ENCODE results near the gene CTIF.

The CTIF gene

GRCh38 chr18:48876590-48876989 is 337.8 kb downstream of the CTIF start:
- TF ChIP-seq CTCF (IDR thresholded peaks at IDR 0.05; ENCODE audit: insufficient read depth, low read depth, low read length, missing control alignments) = no peak
- DNase-seq (ENCODE audit: low read depth) = no peak
- H3K4me3 ChIP-seq (ENCODE audit: low read depth, low read length) = no peak overlapping the region

GRCh38 chr18:48877941-48878340 is 339.1 kb downstream of the CTIF start:
- no peak for DNase-seq (ENCODE audit: low read depth)
- no peak overlapping the region for H3K4me3 ChIP-seq (ENCODE audit: low read depth, low read length)
- TF ChIP-seq CTCF (IDR thresholded peaks at IDR 0.05; ENCODE audit: insufficient read depth, low read depth, low read length, missing control alignments) = no peak

- no peak for TF ChIP-seq CTCF (IDR thresholded peaks at IDR 0.05; ENCODE audit: insufficient read depth, low read depth, low read length, missing control alignments)
- H3K4me3 ChIP-seq (ENCODE audit: low read depth, low read length) = no peak overlapping the region
- no peak for DNase-seq (ENCODE audit: low read depth)
Measured at GRCh38 chr18:48878471-48878870, 339.6 kb downstream of the CTIF start.

DNA sequence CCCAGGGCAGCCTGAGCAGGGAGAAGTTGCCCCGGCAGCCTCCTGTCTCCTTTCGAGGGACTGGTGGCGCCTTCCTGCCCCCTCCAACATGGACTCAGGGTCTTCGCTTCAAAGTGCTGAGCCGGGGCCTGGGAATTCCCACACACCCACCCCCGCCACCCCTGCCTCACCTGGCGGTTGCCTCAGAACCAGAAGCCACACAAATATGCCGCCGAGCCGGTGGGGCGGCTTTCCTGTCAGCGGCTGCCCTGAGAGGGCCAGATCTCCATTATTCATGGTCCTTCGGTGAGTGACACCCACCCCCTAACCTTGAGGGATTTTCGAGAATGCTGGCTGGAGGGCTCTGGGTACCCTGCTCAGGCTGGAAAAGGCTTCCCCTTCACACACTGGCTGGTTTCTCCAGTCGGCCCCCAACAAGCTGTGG is 340.2 kb downstream of the CTIF start:
- no peak overlapping the region for H3K4me3 ChIP-seq (ENCODE audit: low read depth, low read length)
- DNase-seq (ENCODE audit: low read depth) = no peak
- no peak for TF ChIP-seq CTCF (IDR thresholded peaks at IDR 0.05; ENCODE audit: insufficient read depth, low read depth, low read length, missing control alignments)

DNA sequence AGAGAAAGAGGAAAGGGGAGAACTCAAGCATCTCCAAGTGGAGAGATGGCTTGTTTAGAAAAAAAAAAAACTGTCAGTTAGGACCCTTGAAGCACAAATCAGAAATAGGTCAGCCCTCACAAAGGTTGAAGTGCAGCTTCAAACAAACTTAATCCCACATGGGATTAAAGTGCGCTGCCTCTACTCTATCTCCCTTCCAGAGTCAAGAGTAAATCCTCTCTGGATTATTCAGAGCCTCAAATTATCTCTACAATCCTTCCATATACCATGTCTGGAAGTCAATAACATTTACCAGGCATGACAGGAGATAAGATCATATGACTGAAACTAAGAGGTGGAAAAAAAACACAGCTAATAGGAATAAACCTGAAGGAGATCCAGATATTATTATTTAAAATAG is 342.1 kb downstream of the CTIF start:
- no peak for DNase-seq (ENCODE audit: low read depth)
- TF ChIP-seq CTCF (IDR thresholded peaks at IDR 0.05; ENCODE audit: insufficient read depth, low read depth, low read length, missing control alignments) = no peak
- no peak overlapping the region for H3K4me3 ChIP-seq (ENCODE audit: low read depth, low read length)

DNA sequence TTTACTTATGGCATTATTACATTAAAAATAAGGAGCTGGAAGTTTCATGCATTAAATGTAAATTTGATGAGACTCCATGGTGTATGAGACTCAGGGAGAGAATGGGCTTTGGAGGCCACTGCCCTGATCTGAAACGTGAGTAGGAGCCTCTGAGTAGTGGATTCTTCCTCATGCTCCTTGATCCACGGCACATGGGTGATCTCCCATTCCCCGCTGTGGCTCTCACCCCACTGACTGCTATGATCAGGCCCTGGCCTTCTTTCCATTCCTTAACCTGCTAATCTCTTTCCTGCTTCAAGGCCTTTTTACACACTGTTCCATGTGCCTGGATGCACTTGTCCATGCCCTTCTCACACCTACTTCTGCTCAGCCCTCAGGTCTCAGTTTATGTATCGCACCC is 343.5 kb downstream of the CTIF start:
- DNase-seq (ENCODE audit: low read depth) = no peak
- TF ChIP-seq CTCF (IDR thresholded peaks at IDR 0.05; ENCODE audit: insufficient read depth, low read depth, low read length, missing control alignments) = no peak
- H3K4me3 ChIP-seq (ENCODE audit: low read depth, low read length) = no peak overlapping the region

DNA sequence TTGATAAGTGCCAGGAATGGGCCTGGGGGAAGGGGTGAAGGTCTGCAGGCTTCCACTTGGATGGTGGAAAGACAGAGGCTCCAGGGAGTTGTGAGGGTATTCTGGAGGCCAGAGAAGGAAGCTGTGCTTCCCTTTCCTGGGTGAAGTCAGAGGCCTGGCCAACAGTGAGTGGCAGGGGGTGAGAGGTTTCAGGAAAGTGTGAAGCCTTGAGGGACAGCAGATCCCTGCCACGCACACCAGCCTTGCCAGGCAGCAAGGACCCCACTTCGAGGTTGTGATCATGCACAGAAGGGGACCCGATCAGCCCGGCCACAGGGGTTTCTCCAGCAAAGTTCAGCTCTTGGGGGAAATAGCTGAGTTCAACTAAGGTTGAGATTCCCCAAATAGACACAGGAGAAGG is 345.5 kb downstream of the CTIF start:
- TF ChIP-seq CTCF (IDR thresholded peaks at IDR 0.05; ENCODE audit: insufficient read depth, low read depth, low read length, missing control alignments) = no peak

More for the DNA sequence above, 345.5 kb downstream of the CTIF start:
- H3K4me3 ChIP-seq (ENCODE audit: low read depth, low read length) = no peak overlapping the region
- no peak for DNase-seq (ENCODE audit: low read depth)
